DOHH2 (cell line): ENCODE results near the gene TBC1D10A.

ENCODE experiments used
- H3F3A ChIP-seq: fragments of 200-600 bp; sonication (generic), shearing (Covaris generic); 2 replicates; pipeline ENCODE4 v1.6.0; 2016; ENCODE audit warnings: antibody characterized with exemption, mild to moderate bottlenecking; ENCODE audit not compliant: control insufficient read depth, insufficient read depth
- H3K27ac ChIP-seq: fragments of 200-600 bp; sonication (generic); 2 replicates; pipeline ENCODE4 v1.5.1; 2014; ENCODE audit warnings: low read depth, mild to moderate bottlenecking, low read length, moderate library complexity
- H3K27me3 ChIP-seq: fragments of 200-600 bp; sonication (generic); 2 replicates; pipeline ENCODE4 v1.6.1; 2014; ENCODE audit warnings: mild to moderate bottlenecking, low read length, mixed read lengths; ENCODE audit not compliant: control insufficient read depth
- H3K36me3 ChIP-seq: fragments of 200-600 bp; sonication (generic); 2 replicates; pipeline ENCODE4 v1.6.1; 2014; ENCODE audit warnings: mild to moderate bottlenecking, low read length, moderate library complexity, mixed read lengths; ENCODE audit not compliant: control insufficient read depth
- H3K4me1 ChIP-seq: fragments of 200-600 bp; sonication (generic); 2 replicates; pipeline ENCODE4 v1.6.1; 2014; ENCODE audit warnings: mild to moderate bottlenecking, low read length, mixed read lengths; ENCODE audit not compliant: control insufficient read depth
- H3K4me2 ChIP-seq: fragments of 200-600 bp; sonication (generic); 2 replicates; pipeline ENCODE4 v1.6.0; 2014; ENCODE audit warnings: mild to moderate bottlenecking, low read length, moderate library complexity
- H3K4me3 ChIP-seq: fragments of 200-600 bp; sonication (generic); 2 replicates; pipeline ENCODE4 v1.5.1; 2014; ENCODE audit warnings: mild to moderate bottlenecking, low read length, mixed read lengths
- H3K79me2 ChIP-seq: fragments of 200-600 bp; sonication (generic); 2 replicates; pipeline ENCODE4 v1.6.1; 2014; ENCODE audit warnings: mild to moderate bottlenecking, low read length, mixed read lengths; ENCODE audit not compliant: control insufficient read depth
- H3K9me2 ChIP-seq: fragments of 200-600 bp; sonication (generic); replicated peaks from 2 replicates; pipeline ENCODE4 v1.6.1; 2014; ENCODE audit warnings: mild to moderate bottlenecking, low read length, mixed read lengths; ENCODE audit not compliant: control insufficient read depth
- H3K9me3 ChIP-seq: fragments of 200-600 bp; sonication (generic); 2 replicates; pipeline ENCODE4 v1.6.1; 2014; ENCODE audit warnings: antibody characterized with exemption, low read length, mixed read lengths; ENCODE audit not compliant: control insufficient read depth, insufficient read depth
- H4K20me1 ChIP-seq: fragments of 200-600 bp; sonication (generic); 2 replicates; pipeline ENCODE4 v1.6.0; 2014; ENCODE audit warnings: low read depth, mild to moderate bottlenecking, antibody characterized with exemption, low read length, moderate library complexity; ENCODE audit not compliant: control insufficient read depth, insufficient read depth
- EZH2phosphoT487 ChIP-seq: fragments of 200-600 bp; sonication (generic); IDR thresholded peaks from 2 replicates; pipeline ENCODE4 v1.6.1; 2017; ENCODE audit warnings: borderline replicate concordance, mild to moderate bottlenecking, antibody characterized with exemption, low read length, moderate library complexity, mixed read lengths
- TF ChIP-seq, protein P1 (sequence below): fragments of 200-600 bp; sonication (generic); IDR thresholded peaks from one replicate; pipeline ENCODE4 v1.5.1; 2014; ENCODE audit warnings: antibody characterized with exemption, mild to moderate bottlenecking, low read depth, low read length; ENCODE audit not compliant: poor library complexity, severe bottlenecking

TBC1D10A gene

DNA sequence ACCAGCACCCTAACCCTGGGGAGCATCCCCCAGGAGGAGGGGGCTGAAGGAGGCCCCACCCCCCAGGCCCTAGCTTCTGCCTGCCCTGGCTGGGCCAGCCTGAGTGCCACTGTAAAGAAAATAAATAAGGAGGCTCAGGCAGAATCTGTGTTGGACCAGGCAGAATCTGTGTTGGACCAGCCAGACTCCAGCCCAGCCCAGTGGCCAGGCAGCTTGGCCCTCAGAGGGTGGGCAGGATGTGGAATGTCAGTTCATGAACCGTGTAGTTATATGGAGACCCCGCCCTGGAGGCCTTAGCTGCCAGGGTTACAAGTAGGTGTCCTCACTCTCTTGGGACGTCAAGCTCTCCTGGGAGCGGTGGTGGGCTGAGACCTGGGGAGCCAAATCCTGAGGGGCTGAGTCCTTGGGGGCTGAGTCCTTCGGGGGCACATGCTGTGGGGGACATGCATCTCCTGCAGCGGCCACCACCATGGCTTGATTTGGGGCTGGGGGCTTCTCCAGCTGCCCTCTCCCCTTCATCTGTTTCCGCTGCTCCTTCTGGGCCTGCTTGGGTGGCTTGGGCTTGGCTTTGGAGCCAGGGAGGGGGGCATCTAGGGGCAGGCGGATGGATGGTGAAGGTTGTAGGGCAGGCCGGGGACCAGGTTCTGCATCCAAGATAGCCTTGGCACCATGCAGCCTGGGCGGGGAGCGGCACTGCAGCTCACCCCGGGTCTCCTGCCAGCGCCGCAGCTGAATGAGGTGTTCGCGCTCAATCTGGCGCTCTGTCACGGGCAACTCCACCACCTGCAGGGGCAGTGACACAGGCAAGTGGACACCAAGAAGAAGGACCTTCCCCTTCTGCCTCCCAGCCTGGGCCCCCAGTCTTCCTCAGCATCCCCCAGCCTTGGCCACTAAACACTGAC, 34.4 kb downstream of the TBC1D10A start:
- Histone ChIP-seq H3K4me3 (no peak overlapping the region), H3K4me2 (no peak overlapping the region), H3K36me3 (no peaks in the 10 kb centered on the region), H3K4me1 (peaks cover 34% of the 10 kb centered on the region), H3K9me3 (no peaks in the 10 kb centered on the region), H3K27me3 (no peaks in the 10 kb centered on the region), H3K79me2 (no peaks in the 10 kb centered on the region), H4K20me1 (no peaks in the 10 kb centered on the region), H3F3A (peaks cover 8% of the 10 kb centered on the region; the same call in 1 of the 2 replicates), H3K9me2 (no peaks in the 10 kb centered on the region), H3K27ac (no peak overlapping the region)
- TF ChIP-seq, protein P1, sequence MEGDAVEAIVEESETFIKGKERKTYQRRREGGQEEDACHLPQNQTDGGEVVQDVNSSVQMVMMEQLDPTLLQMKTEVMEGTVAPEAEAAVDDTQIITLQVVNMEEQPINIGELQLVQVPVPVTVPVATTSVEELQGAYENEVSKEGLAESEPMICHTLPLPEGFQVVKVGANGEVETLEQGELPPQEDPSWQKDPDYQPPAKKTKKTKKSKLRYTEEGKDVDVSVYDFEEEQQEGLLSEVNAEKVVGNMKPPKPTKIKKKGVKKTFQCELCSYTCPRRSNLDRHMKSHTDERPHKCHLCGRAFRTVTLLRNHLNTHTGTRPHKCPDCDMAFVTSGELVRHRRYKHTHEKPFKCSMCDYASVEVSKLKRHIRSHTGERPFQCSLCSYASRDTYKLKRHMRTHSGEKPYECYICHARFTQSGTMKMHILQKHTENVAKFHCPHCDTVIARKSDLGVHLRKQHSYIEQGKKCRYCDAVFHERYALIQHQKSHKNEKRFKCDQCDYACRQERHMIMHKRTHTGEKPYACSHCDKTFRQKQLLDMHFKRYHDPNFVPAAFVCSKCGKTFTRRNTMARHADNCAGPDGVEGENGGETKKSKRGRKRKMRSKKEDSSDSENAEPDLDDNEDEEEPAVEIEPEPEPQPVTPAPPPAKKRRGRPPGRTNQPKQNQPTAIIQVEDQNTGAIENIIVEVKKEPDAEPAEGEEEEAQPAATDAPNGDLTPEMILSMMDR: no peak
- TF ChIP-seq EZH2phosphoT487: no peak

DNA sequence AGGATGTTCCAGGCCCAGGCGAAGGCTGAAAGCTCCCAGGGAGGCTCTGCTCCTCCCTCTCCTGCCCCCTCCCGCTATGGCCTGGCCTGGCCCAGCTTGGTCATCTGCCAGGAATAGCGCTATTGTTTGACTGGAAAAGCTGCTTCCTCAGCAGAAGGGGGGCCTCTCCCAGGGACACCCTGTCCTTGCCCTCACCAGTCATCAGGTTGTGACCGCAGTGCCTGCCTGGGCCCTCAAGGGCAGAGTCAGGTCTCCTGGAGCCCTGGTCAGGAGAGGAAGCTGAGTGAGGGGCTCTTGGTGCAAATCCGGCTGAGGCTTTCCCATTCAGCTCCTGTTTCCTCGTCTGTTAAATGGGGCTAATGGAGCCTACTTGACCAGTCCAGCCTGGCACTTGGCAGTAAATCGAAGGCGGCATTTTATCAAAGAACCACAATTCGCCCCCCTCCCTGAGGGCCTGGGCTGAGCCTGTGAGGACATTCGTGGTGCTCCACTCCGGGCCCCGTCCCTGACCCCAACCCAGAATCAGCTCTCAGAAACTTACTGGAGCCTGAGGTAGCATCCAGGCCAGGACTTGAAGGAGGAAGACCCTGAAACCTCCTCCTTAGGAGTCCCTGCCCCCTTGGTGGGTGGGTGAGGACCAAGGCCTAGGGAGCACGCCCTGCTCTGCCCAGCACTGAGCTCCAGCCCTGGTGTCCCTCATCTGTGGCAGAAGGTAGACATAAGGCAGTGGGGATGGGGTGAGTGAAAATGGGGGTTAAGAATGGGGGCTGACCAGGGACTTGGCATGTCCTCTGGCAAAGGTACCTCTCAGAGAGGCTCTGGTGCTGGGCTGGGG, 35.5 kb downstream of the TBC1D10A start:
- TF ChIP-seq EZH2phosphoT487: no peak
- TF ChIP-seq, protein P1: no peak
- Histone ChIP-seq H3K36me3 (no peaks in the 10 kb centered on the region), H3K9me2 (no peaks in the 10 kb centered on the region), H3K27ac (no peak overlapping the region), H3K27me3 (no peaks in the 10 kb centered on the region), H3K4me1 (peaks cover 34% of the 10 kb centered on the region), H3K4me2 (no peak overlapping the region), H3F3A (peaks cover 8% of the 10 kb centered on the region; the same call in 1 of the 2 replicates), H3K79me2 (no peaks in the 10 kb centered on the region), H3K9me3 (no peaks in the 10 kb centered on the region), H3K4me3 (no peak overlapping the region), H4K20me1 (peaks cover 3% of the 10 kb centered on the region; the same call in 1 of the 2 replicates)

DNA sequence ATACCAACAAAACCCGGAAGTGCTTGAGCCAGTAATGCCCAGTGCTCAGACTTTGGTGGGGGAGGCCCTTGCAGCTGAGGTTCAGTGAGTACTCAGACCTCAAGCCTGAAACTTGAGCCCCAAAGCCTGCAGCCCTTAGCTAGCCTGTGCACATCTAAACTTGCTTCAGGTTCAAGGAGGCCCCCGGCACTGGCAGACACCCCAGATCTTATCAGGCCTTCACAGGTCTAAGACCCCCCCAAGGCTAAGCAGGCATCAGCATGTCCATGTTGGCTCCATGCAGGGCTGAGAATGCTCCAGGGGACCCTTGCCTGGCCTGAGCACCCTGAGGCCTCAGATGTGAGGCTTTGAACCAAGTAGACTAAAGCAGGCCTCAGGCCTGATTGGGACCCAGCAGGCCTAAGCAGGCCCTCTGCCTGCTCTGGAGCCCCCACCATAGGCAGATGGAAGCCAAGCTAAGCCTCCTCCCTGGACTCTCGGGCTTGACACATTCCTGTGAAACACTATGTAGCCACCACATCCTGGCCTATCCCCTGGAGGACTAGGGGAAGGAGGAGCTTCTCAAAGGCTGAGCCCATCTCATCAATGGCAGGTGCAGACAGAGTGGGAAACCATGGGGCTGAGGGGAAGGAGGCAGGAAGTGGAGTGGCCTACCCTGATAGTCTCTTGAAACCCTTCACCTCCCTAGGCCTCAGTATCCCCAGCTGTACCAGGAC, 36.2 kb downstream of the TBC1D10A start:
- no peak overlapping the region for H3K4me3 ChIP-seq

More for the DNA sequence above, 36.2 kb downstream of the TBC1D10A start:
- H3K27ac ChIP-seq: peak overlapping the region; percentile 12
- no peak for TF ChIP-seq EZH2phosphoT487
- TF ChIP-seq, protein P1: no peak
- no peaks in the 10 kb centered on the region for H3K79me2 ChIP-seq
- peak overlapping the region; percentile 83 for H3K4me2 ChIP-seq
- peaks cover 8% of the 10 kb centered on the region; the same call in 1 of the 2 replicates for H3F3A ChIP-seq
- H3K4me1 ChIP-seq: peaks cover 34% of the 10 kb centered on the region
- no peaks in the 10 kb centered on the region for H3K9me2 ChIP-seq
- no peaks in the 10 kb centered on the region for H3K27me3 ChIP-seq
- peaks cover 3% of the 10 kb centered on the region; the same call in 1 of the 2 replicates for H4K20me1 ChIP-seq
- no peaks in the 10 kb centered on the region for H3K36me3 ChIP-seq
- no peaks in the 10 kb centered on the region for H3K9me3 ChIP-seq
